Measurements from ENCODE around the gene PRICKLE2. TPM values are rescaled to one million over a fixed set of nuclear protein-coding genes. Genes with fewer than 3 reads are reported as not detected.

The PRICKLE2 gene
- total RNA-seq, 1 donor from 2014 or later, result 43.5 TPM

GRCh38 chr3:64239841-64240240, 14.6 kb upstream of the PRICKLE2 start:
- no peak for TF ChIP-seq CTCF (IDR thresholded peaks at IDR 0.05)
- no peaks in the 10 kb centered on the region for H3K4me1 ChIP-seq
- ATAC-seq, result no peak
- H3K4me3 ChIP-seq, result no peak overlapping the region
- no peaks in the 10 kb centered on the region for H3K27me3 ChIP-seq (ENCODE audit: low read depth)
- no peak overlapping the region for H3K27ac ChIP-seq
- DNase-seq, result no peak
- H3K9me3 ChIP-seq, result peaks cover 11% of the 10 kb centered on the region
- intact Hi-C loops (cut with DNase I), result no loop called here
- peaks cover 3% of the 10 kb centered on the region for H3K36me3 ChIP-seq

- peaks cover 3% of the 10 kb centered on the region for H3K36me3 ChIP-seq
- ATAC-seq (peak; percentile 86 to 88), DNase-seq (peak; percentile 47)
- intact Hi-C loops (cut with DNase I), result no loop called here
- no peaks in the 10 kb centered on the region for H3K27me3 ChIP-seq (ENCODE audit: low read depth)
- no peaks in the 10 kb centered on the region for H3K4me1 ChIP-seq
- TF ChIP-seq CTCF (IDR thresholded peaks at IDR 0.05), result no peak
- H3K4me3 ChIP-seq, result no peak overlapping the region
- no peak overlapping the region for H3K27ac ChIP-seq
- H3K9me3 ChIP-seq, result peaks cover 11% of the 10 kb centered on the region
Observed at GRCh38 chr3:64238971-64239667, 13.9 kb upstream of the PRICKLE2 start.

- H3K27ac ChIP-seq, result no peak overlapping the region
- H3K36me3 ChIP-seq, result peaks cover 3% of the 10 kb centered on the region
- ATAC-seq (no peak), DNase-seq (no peak)
- no peak overlapping the region for H3K4me3 ChIP-seq
- H3K27me3 ChIP-seq (ENCODE audit: low read depth), result no peaks in the 10 kb centered on the region
- peaks cover 11% of the 10 kb centered on the region for H3K9me3 ChIP-seq
- intact Hi-C loops (cut with DNase I), result no loop called here
- H3K4me1 ChIP-seq, result no peaks in the 10 kb centered on the region
- no peak for TF ChIP-seq CTCF (IDR thresholded peaks at IDR 0.05)
Observed at GRCh38 chr3:64237083-64237482, 11.8 kb upstream of the PRICKLE2 start.

- Histone ChIP-seq H3K4me3 (no peak overlapping the region), H3K4me1 (no peaks in the 10 kb centered on the region), H3K27ac (no peak overlapping the region), H3K27me3 (ENCODE audit: low read depth) (no peaks in the 10 kb centered on the region), H3K9me3 (peaks cover 11% of the 10 kb centered on the region), H3K36me3 (peaks cover 3% of the 10 kb centered on the region)
- intact Hi-C loops (cut with DNase I), result no loop called here
- DNase-seq (no peak), ATAC-seq (no peak)
- no peak for TF ChIP-seq CTCF (IDR thresholded peaks at IDR 0.05)
Observed at GRCh38 chr3:64235605-64236004, 10.3 kb upstream of the PRICKLE2 start.

GRCh38 chr3:64234571-64234970, 9.3 kb upstream of the PRICKLE2 start:
- no peaks in the 10 kb centered on the region for H3K4me1 ChIP-seq
- peaks cover 3% of the 10 kb centered on the region for H3K36me3 ChIP-seq
- peaks cover 11% of the 10 kb centered on the region for H3K9me3 ChIP-seq
- no peak overlapping the region for H3K27ac ChIP-seq
- ATAC-seq (no peak), DNase-seq (no peak)
- H3K4me3 ChIP-seq, result no peak overlapping the region
- intact Hi-C loops (cut with DNase I), result no loop called here
- TF ChIP-seq CTCF (IDR thresholded peaks at IDR 0.05), result no peak
- H3K27me3 ChIP-seq (ENCODE audit: low read depth), result no peaks in the 10 kb centered on the region
